CD4-positive, alpha-beta T cell (primary cell): ENCODE results near the gene SPNS3. TPM values are rescaled to one million over a fixed set of nuclear protein-coding genes. Genes with fewer than 3 reads are reported as not detected.

Source experiments
- ATAC-seq: fragments of 200-7000 bp; cut with Tn5 transposase; one replicate; pipeline ENCODE4 v1.10.0; 2022; ENCODE audit warnings: mild to moderate bottlenecking; ENCODE audit not compliant: poor library complexity
- CTCF ChIA-PET: fragments of 350-600 bp; sonication (Branson Sonifier 250); formaldehyde crosslinking; loops from one replicate; lab custom pipeline; 2021; ENCODE audit warnings: antibody characterized with exemption, inconsistent platforms; lab: Charles Lee
- POLR2A ChIA-PET: fragments of 350-600 bp; sonication (Branson Sonifier 250); formaldehyde crosslinking; loops from one replicate; lab custom pipeline; 2021; ENCODE audit warnings: antibody characterized with exemption, inconsistent platforms; lab: Charles Lee
- DNase-seq, 14 experiments: peaks; one replicate each; pipeline ENCODE4 v3.0.0-alpha.2; 2013 to 2020; ENCODE audit warnings: mixed read lengths in 2 of 14
- H3K27ac ChIP-seq, 2 donors: one replicate each; pipeline versions ENCODE4 v1.5.1 to v1.7.0; 2013; ENCODE audit warnings: low read length in 2 of 2, low read depth in 1 of 2, mild to moderate bottlenecking in 1 of 2
- H3K27me3 ChIP-seq, 2 experiments: 1 replicate in 1 of 2; 2 replicates in 1 of 2; pipeline versions ENCODE4 v1.6.1 to v1.7.0; 2013; ENCODE audit warnings: low read length in 2 of 2, control low read depth in 1 of 2, mild to moderate bottlenecking in 1 of 2, moderate library complexity in 1 of 2; ENCODE audit not compliant: insufficient read depth in 2 of 2, control insufficient read depth in 1 of 2
- H3K36me3 ChIP-seq: one replicate; pipeline ENCODE4 v1.6.1; 2013; ENCODE audit warnings: low read length, control low read depth; ENCODE audit not compliant: insufficient read depth
- H3K4me1 ChIP-seq: one replicate; pipeline ENCODE4 v1.6.1; 2013; ENCODE audit warnings: low read length, control low read depth; ENCODE audit not compliant: insufficient read depth
- H3K4me3 ChIP-seq: one replicate; pipeline ENCODE4 v1.5.1; 2013; ENCODE audit warnings: mild to moderate bottlenecking, low read length, moderate library complexity
- H3K9me3 ChIP-seq, 2 experiments: 1 replicate in 1 of 2; 2 replicates in 1 of 2; pipeline versions ENCODE4 v1.6.1 to v1.7.0; 2013; ENCODE audit warnings: low read length in 2 of 2, mild to moderate bottlenecking in 2 of 2, control low read depth in 1 of 2, moderate library complexity in 1 of 2; ENCODE audit not compliant: control insufficient read depth in 1 of 2, insufficient read depth in 1 of 2
- H3K27ac Mint-ChIP-seq: one replicate; pipeline ENCODE4 v1.8.0; 2020; ENCODE audit warnings: mixed read lengths
- H3K27me3 Mint-ChIP-seq: one replicate; pipeline ENCODE4 v1.8.0; 2021; ENCODE audit warnings: mixed read lengths
- H3K36me3 Mint-ChIP-seq: one replicate; pipeline ENCODE4 v1.8.0; 2021; ENCODE audit warnings: low read depth, mixed read lengths
- H3K4me1 Mint-ChIP-seq: one replicate; pipeline ENCODE4 v1.8.0; 2021; ENCODE audit warnings: low read depth, mixed read lengths
- H3K4me3 Mint-ChIP-seq: one replicate; pipeline ENCODE4 v1.8.0; 2020; ENCODE audit warnings: mild to moderate bottlenecking, mixed read lengths
- H3K9me3 Mint-ChIP-seq: one replicate; pipeline ENCODE4 v1.8.0; 2020; ENCODE audit warnings: mixed read lengths
- CTCF ChIP-seq: fragments of 200-600 bp; IDR thresholded peaks from one replicate; pipeline ENCODE4 v1.8.0; 2022; ENCODE audit warnings: antibody characterized with exemption, mild to moderate bottlenecking
- intact Hi-C, 2 experiments: fragments of 100-400 bp; cut with DNase I in 1 of 2; cut with micrococcal nuclease in 1 of 2; formaldehyde crosslinking; loops; one replicate each; pipeline versions ENCODE4 v1.15.1 to v1.9.0; 2023 to 2025; cut with DNase I, micrococcal nuclease
- total RNA-seq, 174 experiments: library from RNA in 2 of 174; stranded (reverse) in 2 of 174; gene quantifications; one replicate each; pipeline ENCODE4 v1.2.3 and lab custom pipeline; 2021 to 2026

SPNS3 gene
- total RNA-seq, 2 experiments from 2014 or later: 2.3 to 2.5 TPM

DNA sequence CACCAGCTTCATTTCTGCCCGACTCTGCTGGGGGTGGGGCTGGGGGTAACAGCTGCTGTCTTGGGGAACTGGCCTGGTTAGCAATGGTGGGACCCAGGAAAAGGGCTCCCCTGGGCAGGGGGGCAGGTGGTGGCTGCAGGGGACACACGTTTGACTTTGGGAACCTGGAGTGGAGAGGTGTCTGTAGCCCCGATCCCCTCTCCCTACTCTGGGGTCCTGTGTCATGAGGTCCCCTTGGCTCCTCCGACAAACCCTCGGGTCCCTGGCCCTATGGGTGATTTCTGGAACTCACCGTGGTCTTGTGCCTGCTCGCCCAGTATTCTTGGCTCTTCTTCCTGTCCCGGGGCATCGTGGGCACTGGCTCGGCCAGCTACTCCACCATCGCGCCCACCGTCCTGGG lies 12.0 kb downstream of the SPNS3 start:
- CTCF ChIA-PET: no interaction called here
- no peaks in the 10 kb centered on the region for H3K9me3 Mint-ChIP-seq

DNA sequence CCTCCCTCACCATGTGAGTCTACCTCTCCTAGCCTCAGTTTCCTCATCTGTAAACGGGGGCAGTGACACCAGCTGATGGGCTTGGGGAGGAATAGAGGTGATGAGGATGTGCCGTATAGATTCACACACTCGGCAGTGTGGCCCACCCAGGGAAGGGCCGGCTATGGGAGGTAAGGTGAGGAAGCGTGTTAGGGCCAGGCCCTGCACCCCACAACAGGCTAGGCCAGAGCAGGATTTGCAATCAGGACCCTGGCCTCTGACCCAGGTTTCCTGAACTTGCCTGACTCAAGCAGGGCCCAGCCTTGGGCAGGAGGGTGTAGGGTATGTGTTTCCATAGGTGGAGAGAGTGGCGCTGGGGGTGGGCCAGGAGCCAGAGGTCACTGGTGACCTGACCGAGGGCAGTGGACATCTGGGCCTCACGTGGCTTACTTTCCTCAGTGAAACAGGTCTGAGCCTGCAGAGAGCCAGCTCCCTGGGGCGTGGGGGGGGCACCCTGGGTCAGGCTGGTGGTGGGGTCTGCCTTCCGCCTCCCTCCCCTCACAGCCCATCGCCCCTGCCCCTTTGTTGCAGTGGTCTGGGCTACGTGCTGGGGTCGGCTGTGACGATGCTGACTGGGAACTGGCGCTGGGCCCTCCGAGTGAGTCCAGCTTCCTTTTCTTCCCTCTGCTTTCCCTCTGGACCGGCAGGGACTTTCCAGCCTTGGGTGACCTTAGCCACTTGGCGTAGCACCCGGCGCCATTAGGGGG lies 12.8 kb downstream of the SPNS3 start:
- Mint-ChIP-seq H3K27me3 (no peaks in the 10 kb centered on the region), H3K36me3 (no peaks in the 10 kb centered on the region), H3K27ac (no peak overlapping the region), H3K4me3 (no peak overlapping the region), H3K9me3 (no peaks in the 10 kb centered on the region), H3K4me1 (no peaks in the 10 kb centered on the region)
- H3K36me3 ChIP-seq: no peaks in the 10 kb centered on the region
- DNase-seq (no peak), ATAC-seq (no peak)
- H3K27me3 ChIP-seq: no peaks in the 10 kb centered on the region
- no peaks in the 10 kb centered on the region for H3K9me3 ChIP-seq
- no peak for TF ChIP-seq CTCF
- peaks cover 5% of the 10 kb centered on the region for H3K4me1 ChIP-seq
- no peak overlapping the region for H3K27ac ChIP-seq
- ChIA-PET POLR2A (no interaction called here), CTCF (no interaction called here)
- intact Hi-C loops: no loop called here
- no peak overlapping the region for H3K4me3 ChIP-seq

More for the DNA sequence above, 12.0 kb downstream of the SPNS3 start:
- H3K4me1 Mint-ChIP-seq: no peaks in the 10 kb centered on the region
- DNase-seq (no peak), ATAC-seq (no peak)
- Histone ChIP-seq H3K36me3 (no peaks in the 10 kb centered on the region), H3K27me3 (no peaks in the 10 kb centered on the region), H3K4me1 (peaks cover 5% of the 10 kb centered on the region), H3K4me3 (no peak overlapping the region), H3K27ac (no peak overlapping the region), H3K9me3 (no peaks in the 10 kb centered on the region)
- intact Hi-C loops: no loop called here
- POLR2A ChIA-PET: no interaction called here
- no peaks in the 10 kb centered on the region for H3K36me3 Mint-ChIP-seq
- no peak overlapping the region for H3K27ac Mint-ChIP-seq
- no peak overlapping the region for H3K4me3 Mint-ChIP-seq
- TF ChIP-seq CTCF: no peak
- no peaks in the 10 kb centered on the region for H3K27me3 Mint-ChIP-seq

DNA sequence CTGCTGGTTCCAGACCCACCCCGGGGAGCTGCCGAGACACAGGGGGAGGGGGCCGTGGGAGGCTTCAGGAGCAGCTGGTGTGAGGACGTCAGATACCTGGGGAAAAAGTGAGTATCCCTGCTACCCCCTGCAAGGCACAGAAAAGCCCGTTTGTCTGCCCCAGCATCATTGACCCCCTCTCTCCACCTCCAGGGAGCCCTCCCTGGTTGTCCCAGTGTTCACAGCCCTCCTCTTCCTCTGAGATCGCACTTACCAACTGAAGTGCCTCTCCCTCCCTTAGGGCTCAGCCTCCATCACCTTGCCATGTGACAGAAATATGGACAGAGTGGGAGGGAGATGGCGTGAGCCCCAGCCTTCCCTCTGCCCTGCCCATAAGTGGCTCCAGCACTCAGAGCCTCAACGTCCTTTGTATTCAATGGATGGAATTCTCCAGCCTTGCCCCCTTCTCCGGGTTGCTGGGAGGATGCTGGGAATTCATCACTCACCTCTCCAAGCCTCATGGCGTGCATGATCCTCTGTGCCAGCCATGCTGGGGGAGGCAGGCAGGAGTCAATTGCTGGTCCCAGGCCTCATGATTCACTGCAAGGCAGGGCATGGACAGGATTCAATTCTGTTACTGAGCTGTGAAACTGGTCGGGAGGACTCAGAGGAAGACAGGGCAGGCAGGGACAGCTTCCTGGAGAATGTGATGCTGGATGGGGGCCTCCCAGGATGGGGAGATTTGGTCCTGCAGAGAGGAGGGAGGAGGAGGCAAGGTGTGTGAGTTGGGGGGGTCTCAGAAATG lies 14.6 kb downstream of the SPNS3 start:
- H3K36me3 ChIP-seq: no peaks in the 10 kb centered on the region
- no peak for DNase-seq
- no peak overlapping the region for H3K27ac Mint-ChIP-seq
- POLR2A ChIA-PET: no interaction called here
- H3K4me3 Mint-ChIP-seq: no peak overlapping the region
- CTCF ChIA-PET: no interaction called here
- no peaks in the 10 kb centered on the region for H3K36me3 Mint-ChIP-seq
- H3K9me3 Mint-ChIP-seq: no peaks in the 10 kb centered on the region
- no peaks in the 10 kb centered on the region for H3K4me1 Mint-ChIP-seq
- no peak for TF ChIP-seq CTCF
- H3K27me3 ChIP-seq: no peaks in the 10 kb centered on the region
- H3K4me1 ChIP-seq: peaks cover 5% of the 10 kb centered on the region
- intact Hi-C loops: no loop called here
- no peak for ATAC-seq
- H3K27ac ChIP-seq: no peak overlapping the region
- no peak overlapping the region for H3K4me3 ChIP-seq
- H3K27me3 Mint-ChIP-seq: no peaks in the 10 kb centered on the region
- H3K9me3 ChIP-seq: no peaks in the 10 kb centered on the region
